ENCODE measurements around the gene PALLD.

- TF ChIP-seq, protein P1, sequence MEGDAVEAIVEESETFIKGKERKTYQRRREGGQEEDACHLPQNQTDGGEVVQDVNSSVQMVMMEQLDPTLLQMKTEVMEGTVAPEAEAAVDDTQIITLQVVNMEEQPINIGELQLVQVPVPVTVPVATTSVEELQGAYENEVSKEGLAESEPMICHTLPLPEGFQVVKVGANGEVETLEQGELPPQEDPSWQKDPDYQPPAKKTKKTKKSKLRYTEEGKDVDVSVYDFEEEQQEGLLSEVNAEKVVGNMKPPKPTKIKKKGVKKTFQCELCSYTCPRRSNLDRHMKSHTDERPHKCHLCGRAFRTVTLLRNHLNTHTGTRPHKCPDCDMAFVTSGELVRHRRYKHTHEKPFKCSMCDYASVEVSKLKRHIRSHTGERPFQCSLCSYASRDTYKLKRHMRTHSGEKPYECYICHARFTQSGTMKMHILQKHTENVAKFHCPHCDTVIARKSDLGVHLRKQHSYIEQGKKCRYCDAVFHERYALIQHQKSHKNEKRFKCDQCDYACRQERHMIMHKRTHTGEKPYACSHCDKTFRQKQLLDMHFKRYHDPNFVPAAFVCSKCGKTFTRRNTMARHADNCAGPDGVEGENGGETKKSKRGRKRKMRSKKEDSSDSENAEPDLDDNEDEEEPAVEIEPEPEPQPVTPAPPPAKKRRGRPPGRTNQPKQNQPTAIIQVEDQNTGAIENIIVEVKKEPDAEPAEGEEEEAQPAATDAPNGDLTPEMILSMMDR (IDR thresholded peaks at IDR 0.05) = no peak
- no peak for TF ChIP-seq POLR2A (IDR thresholded peaks at IDR 0.05)
These were observed 345.3 kb downstream of the PALLD start for GRCh38 chr4:168842186-168842585.

Measured in right lobe of liver (tissue), 4 donors.